HG03521 (cell line): ENCODE measurements around the gene MRPS21.
"Not testable (repeated sequence)": the region's sequence is repeated elsewhere in the genome, so short reads cannot be mapped to it uniquely, and the experiment has no call there.

ENCODE experiments used
- ATAC-seq: cut with Tn5 transposase; IDR thresholded peaks from one replicate; pipeline ENCODE4 v1.9.1; 2021; ENCODE audit warnings: mild to moderate bottlenecking, moderate library complexity; ENCODE audit not compliant: unreplicated experiment

The MRPS21 gene

DNA sequence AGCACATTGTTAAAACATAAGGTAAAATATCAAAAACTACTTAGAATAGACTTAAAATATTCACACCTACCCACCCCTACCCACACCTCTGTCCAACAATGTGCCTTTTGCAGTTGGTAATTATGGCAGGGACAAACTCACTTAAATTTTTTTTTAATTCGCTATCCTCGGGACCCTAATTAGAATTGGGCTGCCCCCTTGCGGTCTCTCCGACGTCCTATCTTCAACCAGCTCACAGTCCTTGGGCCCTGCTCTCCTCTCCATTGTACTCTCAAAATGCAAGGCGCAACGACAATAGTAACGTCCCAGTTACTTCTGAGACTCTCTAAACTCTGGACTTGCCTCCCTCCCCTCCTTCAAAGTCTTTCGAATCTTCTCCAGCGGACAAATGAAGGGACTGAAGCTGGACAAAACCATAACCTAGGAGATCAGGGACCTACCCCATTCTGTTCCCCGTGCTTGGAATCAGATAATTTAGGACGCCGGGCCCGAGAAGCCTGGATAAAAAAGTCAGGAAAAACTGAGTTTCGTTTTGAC, 12.4 kb upstream of the MRPS21 start:
- no peak for ATAC-seq

DNA sequence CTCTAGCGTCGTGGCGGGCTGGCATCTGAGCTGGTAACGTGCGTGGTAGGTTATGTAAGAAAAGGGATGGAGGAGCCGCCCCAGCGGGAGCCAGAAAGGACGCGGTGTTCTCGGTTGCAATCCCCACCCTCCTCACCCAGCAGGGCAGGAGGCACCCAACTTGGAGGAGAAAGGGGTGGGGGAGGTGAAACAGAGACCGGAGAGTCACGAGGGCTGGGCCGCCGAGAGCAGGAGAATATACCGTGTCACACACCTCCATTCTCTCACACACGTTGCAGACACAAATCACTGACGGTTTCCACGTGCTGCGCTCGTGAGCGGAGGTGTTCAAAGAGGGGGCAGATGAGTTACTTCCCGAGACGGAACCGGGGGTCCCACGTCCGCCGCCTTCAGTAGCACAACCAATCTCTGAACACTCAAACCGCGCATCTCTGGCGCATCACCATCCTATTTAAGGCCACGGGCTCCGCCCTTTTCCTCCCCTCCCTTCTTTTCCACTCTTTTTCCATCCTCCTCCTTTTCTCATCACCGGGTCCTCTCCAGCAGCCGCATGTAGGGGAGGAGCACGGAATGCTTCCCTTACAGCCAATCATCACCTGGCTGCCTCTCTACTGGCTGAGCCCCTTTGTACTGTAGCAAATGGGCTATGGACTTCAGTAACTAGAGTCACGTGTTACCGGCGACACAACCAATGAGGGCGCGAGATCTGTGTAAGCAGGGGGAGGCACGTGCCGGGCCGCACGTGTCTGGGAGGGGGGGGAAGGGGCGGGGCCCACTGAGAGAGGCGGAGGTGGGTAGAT, 11.7 kb upstream of the MRPS21 start, which contains the start of gene CIART:
CIART (plus strand) TSS at position 797 of the 800 bp plus-strand sequence. CDS start 714 bp downstream, outside the sequence.
- peak; percentile 68 for ATAC-seq

DNA sequence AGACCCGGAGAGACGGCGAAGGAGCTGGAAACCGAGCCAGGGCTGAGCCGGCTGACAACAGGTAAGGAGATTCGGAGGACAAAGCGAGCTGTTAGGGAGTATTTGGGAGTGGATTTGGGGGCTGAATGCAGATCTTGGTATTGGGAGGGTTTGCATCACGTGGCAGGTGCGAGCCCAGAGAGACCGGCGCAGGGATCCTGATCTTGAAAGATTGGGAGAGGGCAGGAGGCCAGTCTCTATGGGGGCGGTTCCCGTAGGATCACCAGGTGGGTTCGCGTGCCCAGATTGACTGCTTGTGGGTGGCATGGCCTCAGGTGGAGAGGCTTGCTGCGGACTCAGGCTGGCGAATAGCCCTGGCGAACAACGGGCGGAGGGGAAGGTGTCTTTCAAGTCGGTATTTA, 11.1 kb upstream of the MRPS21 start:
- ATAC-seq = no peak

DNA sequence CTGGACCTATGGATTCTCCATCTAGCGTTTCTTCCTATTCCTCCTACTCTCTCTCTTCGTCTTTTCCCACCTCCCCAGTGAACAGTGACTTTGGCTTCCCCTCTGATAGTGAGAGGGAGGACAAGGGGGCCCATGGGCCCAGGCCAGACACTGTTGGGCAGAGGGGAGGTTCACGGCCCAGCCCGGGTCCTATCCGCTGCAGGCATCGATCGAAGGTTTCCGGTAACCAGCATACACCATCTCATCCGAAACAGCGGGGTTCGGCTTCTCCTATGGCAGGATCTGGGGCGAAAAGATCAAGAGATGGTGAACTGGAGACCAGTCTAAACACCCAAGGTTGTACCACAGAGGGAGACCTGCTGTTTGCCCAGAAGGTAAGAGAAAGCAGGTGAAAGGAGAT, 10.4 kb upstream of the MRPS21 start:
- ATAC-seq = no peak

DNA sequence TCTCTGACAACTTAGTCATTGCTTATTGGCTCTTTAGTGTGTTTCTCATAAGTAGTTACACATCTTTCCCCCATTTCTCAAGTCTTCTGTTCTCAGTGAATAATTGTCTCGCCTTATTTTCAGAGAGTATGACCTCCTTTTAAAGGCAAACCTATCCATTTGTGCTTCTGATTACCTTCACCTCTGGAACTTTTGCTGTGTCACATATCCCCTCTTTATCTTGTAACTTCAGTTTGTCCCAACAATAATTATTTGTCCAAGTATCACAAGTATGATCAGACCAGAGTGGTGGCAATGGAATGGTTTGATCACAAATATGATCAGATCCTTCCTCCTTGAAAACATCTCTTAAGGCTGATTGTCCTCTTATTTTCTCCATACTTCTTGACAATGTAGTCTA, 5.3 kb upstream of the MRPS21 start:
- no peak for ATAC-seq

DNA sequence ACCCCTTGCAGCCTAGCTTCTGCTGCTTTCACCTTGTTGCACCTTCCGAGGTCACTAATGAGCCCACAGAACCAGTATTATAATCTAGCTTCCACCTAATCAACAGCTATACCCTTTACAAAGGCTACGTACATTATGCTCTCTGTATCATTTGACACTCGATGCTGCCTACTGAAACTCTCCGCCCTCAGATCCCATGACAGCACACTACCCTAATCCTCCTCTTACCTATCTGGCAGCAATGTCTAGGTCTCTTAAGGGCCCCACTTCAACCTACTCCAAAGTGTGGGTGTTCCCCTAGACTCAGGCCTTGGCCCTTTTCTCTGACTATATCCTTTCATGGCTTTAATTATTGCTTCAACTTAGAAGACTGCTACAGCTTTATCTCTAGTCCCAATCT, 4.8 kb upstream of the MRPS21 start:
- no peak for ATAC-seq

DNA sequence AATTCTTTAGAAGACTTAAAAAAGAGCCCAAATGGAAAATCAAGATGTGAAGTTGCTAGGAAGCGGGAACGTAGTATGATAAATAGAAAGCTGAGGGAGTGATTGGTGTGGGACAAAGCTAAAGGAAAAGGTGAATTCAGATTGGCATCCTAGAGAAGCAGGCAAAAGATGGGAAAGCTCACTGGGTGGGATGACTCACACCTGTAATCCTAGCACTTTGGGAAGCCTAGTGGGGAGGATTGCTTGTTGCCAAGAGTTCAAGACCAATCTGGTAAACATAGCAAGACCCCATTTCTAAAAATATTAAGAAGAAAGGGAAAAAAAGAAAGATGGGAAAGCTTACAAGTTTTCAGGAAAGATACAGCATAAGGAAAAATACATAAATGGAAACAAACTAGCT, 1.8 kb downstream of the MRPS21 start:
- no peak for ATAC-seq

DNA sequence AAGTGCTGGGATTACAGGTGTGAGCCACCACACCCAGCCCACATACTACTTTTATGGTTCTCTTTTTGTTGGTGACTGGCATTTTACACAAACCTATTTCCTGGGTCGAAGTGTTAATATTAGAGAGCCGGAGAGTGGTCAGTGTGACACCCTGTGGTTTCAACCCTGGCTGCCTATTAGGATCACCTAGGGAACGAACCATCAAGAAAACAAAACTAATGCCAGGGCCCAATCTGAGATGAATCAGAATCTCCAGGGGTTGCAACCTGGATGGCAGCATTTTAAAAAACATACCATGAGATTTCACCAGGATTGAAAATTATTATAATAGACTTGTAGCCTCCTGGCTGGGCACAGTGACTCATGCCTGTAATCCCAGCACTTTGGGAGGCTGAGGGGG, 6.1 kb downstream of the MRPS21 start:
- no peak for ATAC-seq

DNA sequence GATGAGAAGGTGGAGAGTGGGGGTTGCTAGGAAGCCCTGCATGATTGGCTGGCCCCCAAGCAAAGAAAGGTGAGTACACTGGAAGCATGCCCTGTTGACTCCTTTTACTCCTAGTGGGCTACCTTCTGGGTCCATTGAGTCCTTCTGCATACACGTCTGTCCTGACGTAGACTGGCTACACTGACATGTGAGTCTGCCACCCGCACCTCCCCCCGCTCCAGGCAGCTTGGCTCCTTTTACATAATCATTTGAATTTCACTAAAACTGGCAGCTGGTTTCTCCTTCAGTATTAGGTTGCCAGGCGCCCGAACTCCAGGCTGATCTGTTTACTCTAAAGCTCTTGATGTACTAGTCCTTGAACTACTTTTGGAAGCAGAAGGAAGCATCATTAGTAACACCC, 8.7 kb downstream of the MRPS21 start:
- ATAC-seq = no peak

DNA sequence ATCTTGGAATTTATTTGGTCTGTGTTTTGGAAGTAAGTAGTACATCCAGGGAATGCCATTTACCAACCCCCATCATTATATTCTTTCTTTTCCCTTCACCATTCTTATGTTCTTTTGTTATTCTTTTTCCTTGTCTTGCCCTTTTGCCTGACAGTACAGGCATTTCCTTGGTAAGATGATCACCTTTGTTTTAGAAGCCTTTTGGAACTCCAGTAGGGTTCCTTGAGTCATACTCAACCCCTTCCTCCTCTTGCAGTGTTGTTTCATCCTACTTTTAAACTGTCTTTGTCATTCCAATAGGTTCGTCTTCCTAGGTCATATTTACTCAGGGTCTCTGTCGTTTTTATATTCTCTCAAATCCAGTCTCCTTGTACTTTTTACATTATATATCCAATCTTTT, 9.2 kb downstream of the MRPS21 start:
- ATAC-seq = no peak

DNA sequence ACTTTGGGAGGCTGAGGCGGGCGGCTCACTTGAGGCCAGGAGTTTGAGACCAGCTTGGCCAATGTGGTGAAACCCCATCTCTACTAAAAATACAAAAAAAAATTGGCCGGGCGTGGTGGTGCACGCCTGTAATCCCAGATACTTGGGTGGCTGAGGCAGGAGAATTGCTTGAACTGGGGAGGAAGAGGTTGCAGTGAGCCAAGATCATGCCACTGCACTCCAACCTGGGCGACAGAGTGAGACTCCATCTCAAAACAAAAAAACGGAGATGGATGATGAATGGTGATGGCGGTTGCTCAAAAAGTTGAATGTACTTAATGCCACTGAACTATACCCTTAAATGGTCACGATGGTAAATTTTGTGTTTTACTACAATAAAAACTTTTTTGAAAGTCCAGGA, 14.9 kb downstream of the MRPS21 start:
- ATAC-seq = not testable (repeated sequence)

DNA sequence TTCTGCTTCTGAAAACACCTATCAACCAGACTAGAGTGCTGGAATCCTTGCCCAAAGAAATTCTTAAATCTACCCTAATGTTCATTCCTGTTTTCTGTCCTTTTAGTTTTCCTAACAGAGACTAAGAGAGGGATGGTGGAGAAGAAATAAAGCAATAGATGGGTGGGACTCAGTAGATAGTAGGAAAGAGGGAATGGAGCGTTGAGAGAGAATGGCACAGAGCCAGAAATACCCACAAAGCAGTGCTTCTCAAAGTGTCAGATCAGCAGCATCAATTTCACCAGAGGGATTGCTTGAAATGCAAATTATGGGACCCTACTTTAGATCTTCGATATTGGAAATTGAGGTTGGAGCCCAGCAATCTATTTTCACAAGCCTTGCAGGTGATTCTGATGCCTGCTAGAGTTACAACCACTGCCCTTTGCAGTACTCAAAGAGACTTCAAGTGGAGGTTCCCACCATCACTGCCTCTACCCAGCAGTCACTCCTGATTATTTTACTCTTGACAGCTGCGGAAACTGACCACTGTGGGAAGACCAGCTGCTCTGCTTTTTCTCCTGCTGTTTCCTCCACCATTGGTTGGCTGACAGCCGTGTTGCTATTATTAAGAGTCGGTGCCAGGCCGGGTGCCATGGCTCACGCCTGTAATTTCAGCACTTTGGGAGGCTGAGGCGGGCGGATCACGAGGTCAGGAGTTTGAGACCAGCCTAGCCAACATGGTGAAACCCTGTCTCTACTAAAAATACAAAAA, 16.3 kb downstream of the MRPS21 start:
- no peak for ATAC-seq

DNA sequence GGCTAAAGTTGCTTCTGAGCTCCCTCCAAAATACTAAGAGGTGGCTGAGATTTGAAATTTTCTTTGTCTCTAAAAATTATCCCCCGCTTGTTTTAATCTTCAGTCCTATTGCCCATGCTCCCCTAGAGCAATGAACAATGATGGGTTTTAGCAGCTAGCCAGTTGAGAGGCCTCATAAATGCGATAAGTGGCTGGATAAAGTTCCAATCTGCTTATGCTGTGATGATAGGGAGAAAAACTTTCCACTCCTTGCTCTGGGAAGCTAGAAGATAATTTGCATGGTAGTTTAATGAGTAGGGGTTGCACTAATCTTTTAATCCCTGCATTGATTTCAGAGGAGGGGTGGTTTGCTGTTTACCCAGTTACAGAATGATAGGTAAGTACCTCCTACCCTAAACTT, 18.1 kb downstream of the MRPS21 start:
- ATAC-seq = no peak

DNA sequence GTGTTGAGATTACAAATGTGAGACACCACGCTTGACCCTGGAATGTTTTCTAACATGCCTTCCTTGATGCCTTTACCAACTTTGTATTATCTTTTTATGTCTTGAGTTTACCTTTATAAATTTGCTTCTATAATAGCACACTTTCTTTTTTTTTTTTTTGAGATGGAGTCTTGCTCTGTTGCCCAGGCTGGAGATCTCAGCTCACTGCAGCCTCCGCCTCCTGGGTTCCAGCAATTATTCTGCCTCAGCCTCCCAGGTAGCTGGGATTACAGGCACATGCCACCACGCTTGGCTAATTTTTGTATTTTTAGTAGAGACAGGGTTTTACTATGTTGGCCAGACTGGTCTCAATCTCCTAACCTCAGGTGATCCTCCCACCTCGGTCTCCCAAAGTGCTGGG, 21.0 kb downstream of the MRPS21 start:
- not testable (repeated sequence) for ATAC-seq

DNA sequence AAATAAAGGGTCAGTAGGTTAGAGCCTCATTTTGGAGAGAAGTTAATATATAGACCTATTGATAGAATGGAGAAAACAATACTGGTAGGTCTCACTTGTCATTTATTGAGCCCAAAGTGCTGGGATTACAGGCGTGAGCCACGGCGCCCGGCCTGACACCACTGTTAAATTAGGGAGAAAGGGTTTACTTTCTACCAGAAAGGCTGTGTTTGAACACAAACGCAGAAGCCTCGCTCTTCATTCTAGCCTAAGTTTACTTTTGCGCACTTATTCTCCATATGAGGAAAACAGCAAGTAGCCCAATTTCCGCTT, 27.0 kb downstream of the MRPS21 start:
- no peak for ATAC-seq

DNA sequence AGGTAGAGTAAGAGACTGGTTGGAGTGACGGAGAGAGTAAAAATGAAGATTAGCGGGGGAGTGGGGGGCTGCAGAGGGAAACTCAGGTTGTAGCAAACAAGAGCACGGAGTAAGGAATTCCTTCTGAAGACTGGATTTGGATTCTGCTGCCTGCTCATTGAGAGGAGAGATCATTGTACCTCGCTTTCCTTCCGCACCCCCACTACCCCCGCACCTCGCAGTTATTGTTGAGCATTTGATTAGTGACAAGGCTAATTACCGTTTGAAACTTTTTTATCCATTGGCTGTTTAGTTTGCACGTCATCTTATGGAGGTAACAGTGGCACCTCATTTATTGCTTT, 28.1 kb downstream of the MRPS21 start:
- no peak for ATAC-seq

DNA sequence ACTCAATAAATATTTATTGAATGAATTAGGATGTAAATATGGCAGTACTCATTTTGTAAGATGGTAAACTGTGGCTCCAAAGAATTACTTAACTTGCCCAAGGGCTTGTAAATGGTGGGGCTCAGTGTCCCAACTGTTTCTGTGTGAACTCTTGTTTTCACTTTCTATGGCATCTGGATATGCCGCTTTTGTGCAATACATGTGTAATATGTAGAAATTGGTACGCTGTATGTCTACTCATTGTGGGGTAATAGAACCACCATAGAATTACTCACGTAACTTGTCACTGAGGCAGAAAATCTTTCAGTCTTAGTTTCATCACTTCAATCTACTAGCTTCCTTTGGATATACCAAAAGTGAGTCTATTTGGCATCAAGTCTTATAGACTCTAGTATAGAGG, 28.6 kb downstream of the MRPS21 start:
- ATAC-seq = no peak

DNA sequence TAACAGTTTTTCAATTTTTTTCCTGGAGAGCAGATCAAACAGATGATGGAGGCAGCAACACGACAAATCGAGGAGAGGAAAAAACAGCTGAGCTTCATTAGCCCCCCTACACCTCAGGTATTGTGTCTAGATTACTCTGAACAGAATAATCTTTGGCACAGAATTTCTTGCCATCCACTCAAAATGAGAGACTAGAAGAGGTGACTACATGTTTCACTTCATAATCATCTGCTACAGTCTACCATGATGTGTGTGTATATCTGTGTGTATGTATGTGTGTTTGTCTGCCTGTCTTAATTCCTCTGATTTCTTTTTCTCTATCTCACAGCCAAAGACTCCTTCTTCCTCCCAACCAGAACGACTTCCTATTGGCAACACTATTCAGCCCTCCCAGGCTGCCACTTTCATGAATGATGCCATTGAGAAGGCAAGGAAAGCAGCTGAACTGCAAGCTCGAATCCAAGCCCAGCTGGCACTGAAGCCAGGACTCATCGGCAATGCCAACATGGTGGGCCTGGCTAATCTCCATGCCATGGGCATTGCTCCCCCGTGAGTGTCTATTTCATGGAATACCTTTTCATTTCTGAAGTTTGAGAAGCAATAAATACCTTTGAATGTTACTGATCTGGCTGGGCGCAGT, 39.1 kb downstream of the MRPS21 start:
- no peak for ATAC-seq

DNA sequence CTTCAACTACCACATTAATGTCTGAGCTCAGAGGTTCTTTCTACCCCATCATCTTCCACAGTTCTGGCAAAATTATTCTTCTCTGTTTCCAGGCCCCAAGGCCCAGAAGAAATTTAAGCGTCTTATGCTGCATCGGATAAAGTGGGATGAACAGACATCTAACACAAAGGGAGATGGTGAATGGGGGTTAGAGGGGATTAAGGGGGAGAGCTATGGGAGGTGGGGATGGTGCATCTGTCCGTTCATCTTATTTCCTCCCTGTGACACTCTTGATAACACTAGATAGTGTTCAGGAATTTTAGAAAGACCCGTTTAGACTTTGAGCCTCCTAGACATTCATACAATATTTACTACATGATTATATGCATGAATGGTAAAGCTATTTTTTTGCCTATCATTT, 52.7 kb downstream of the MRPS21 start:
- no peak for ATAC-seq

DNA sequence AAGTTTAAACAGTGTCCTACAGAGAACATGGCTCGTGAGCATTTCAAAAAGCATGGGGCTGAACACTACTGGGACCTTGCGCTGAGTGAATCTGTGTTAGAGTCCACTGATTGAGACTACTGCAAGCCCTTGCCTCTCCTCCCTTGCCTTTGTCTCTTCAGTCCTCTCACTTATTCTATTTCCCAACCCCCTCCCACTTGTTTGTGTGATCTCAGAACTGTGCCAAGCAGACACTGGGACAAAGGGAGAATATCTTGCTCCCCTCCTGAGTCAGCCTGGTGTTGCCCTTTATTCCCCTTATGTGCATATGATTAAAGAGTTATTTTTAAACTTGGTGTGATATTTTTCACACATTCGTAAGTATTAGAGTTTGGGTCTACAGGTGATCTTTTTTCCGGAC, 59.2 kb downstream of the MRPS21 start:
- no peak for ATAC-seq
